HG02678 (cell line): Measurements from ENCODE around the gene SOWAHC.
"Not testable (repeated sequence)": the region's sequence is repeated elsewhere in the genome, so short reads cannot be mapped to it uniquely, and the experiment has no call there.

ENCODE experiments used
- ATAC-seq: cut with Tn5 transposase; IDR thresholded peaks from one replicate; pipeline ENCODE4 v1.9.1; 2021; ENCODE audit warnings: mild to moderate bottlenecking, moderate library complexity; ENCODE audit not compliant: unreplicated experiment

The SOWAHC gene

DNA sequence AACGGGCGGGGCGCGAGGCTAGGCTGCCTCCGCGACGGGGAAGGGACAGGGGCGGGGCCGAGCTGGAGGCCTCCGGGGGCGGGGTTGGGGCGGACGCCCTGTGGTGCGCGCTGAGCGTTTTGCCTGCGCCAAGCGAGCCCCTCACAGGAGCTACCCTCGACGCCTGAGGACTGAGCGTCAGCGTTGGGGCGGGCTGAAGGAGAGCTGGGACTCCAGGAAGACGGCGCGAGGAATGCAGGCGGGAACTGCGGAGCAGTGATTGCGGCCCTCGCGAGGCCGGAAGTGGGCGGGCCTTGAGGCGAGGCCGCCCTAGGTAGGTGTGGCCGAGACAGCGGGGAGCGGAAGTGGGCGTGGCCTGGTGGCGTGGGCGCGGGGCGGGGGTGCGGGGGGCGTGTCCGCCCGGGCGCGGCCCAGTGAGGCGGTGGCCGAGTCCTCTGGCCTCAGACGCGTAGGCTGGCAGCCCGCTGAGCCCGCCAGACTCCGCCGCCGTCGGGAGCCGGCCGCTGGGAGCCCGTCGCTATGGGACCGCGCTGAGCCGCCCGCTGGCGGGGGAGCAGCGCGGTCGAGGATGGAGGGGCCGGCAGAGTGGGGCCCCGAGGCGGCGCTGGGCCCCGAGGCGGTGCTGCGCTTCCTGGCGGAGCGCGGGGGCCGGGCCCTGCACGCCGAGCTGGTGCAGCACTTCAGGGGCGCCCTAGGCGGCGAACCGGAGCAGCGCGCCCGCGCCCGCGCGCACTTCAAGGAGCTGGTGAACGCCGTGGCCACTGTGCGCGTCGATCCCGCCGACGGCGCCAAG lies at the start of gene SOWAHC, which contains the start of gene SEPTIN10:
TSS of gene SOWAHC (plus strand) at position 443 of the 793 bp plus-strand sequence. CDS start at position 569, 126 bp downstream.
TSS of gene SEPTIN10 (minus strand) at position 45 of the 793 bp plus-strand sequence. CDS start 139 bp downstream, outside the sequence.
- ATAC-seq, result peak; percentile 78

DNA sequence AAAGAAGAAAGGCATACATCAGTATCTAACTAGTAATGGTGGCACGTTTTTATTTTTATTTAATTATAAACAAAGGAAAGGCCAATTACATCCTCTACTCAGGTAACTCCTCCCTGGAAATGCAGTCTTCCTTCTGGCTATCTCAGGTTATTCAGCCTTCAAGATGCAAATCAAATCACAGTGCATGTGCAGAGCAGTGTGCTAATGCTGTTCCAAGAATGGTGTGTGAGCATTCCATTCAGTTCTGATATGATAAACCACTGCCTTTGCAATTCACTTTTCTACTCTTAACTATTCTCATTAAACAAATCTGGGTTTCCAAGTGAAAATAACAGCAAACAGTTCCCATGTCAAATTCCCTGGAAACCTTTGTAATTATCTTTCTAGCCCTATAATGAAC lies 38.8 kb upstream of the SOWAHC start:
- no peak for ATAC-seq

- not testable (repeated sequence) for ATAC-seq
Observed at GRCh38 chr2:109577630-109578029, 36.5 kb upstream of the SOWAHC start.

- ATAC-seq, result no peak
Observed at GRCh38 chr2:109582928-109583895, 31.0 kb upstream of the SOWAHC start.

GRCh38 chr2:109586687-109587086 lies 27.5 kb upstream of the SOWAHC start:
- no peak for ATAC-seq

GRCh38 chr2:109591206-109591605 lies 23.0 kb upstream of the SOWAHC start:
- no peak for ATAC-seq

- ATAC-seq, result no peak
Observed at GRCh38 chr2:109592905-109593304, 21.3 kb upstream of the SOWAHC start.

- no peak for ATAC-seq
Observed at GRCh38 chr2:109594246-109594885, 19.8 kb upstream of the SOWAHC start.

DNA sequence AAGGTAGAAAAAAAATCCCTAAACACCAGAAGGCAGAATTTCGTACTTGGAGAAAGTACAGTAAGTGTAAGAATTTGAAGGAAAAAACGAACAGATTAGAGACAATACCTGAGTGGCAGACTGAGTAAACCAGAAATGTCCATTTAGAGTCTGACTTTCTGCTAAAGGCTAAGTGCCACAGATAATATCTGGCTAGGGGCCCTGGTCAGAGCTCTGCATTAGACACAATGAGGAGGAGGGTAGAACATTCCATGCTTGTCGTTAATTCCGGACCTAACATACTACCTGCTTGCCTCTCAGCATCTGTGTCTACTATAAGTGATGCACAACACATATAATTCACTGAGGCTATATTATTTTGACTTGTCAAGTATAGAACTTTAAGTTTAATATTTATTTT lies 18.5 kb upstream of the SOWAHC start:
- ATAC-seq, result no peak

DNA sequence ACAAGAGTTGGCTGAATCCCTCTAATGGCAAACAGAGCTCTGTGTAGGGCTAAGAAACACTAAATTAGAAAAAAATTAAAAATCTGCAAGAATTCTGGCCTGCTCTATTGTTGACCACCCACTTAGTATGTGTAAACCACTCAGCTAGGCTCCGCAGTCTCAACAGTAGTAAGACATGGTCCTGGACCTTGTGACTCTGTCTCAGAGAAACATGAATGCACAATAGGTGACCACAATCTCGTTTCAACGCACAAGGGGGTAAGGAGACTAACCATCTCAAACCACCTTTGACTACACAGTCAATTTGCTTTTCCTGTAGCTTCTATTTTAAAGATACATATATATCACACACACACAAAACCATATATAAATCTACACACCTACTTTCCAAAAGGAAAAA lies 16.9 kb upstream of the SOWAHC start:
- no peak for ATAC-seq

DNA sequence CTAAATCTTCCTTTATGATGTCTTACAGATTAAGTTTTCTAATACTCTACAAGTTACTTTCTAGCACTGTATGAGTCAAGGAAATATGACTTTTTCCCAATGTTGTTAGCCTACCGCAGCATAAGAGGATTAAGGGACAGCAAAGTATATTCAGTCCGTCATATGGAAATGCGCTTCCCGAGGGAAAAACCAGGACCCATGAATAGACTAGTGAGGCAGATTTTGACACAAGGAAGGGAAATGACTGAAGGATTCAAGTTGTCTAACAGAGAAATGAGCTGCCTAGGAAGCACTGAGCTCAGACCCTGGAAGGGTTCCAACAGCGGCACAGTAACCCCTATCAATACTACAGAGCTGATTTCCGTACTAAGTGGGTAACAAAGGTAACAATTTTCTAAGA lies 12.4 kb upstream of the SOWAHC start:
- no peak for ATAC-seq

- no peak for ATAC-seq
Observed at GRCh38 chr2:109602617-109603188, 11.5 kb upstream of the SOWAHC start.

- no peak for ATAC-seq
Observed at GRCh38 chr2:109604597-109604996, 9.6 kb upstream of the SOWAHC start.

GRCh38 chr2:109607766-109608165 lies 6.4 kb upstream of the SOWAHC start:
- ATAC-seq, result no peak

DNA sequence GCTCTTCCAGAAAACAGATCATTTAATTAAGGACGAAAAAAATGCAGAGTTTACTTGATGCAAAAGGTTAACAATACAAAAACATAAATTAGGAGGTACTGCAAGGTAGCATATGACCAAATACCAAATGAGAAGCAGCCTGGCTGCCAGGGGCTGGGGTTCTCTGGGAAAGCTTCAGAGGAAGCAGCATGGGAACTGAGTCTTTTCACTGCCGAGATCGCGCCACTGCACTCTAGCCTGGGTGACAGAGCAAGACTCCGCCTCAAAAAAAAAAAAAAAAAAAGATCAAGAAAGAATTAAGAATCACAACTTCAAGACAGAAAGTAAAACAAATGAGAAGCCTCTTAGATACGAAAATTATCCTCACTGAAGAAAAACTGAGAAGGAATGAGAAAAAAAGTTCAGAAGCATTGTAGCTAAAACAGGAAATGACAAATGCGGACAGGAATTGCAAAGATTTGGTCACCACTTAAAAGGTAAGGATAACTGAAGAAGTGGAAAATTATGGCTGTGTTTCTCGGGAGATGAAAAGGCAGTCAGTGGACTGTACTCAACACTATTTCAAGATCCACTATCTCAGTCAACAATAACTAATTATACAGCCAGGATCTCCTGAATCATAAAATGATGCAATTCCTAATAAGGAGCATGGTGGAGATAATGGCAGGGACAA lies 4.7 kb upstream of the SOWAHC start:
- no peak for ATAC-seq

DNA sequence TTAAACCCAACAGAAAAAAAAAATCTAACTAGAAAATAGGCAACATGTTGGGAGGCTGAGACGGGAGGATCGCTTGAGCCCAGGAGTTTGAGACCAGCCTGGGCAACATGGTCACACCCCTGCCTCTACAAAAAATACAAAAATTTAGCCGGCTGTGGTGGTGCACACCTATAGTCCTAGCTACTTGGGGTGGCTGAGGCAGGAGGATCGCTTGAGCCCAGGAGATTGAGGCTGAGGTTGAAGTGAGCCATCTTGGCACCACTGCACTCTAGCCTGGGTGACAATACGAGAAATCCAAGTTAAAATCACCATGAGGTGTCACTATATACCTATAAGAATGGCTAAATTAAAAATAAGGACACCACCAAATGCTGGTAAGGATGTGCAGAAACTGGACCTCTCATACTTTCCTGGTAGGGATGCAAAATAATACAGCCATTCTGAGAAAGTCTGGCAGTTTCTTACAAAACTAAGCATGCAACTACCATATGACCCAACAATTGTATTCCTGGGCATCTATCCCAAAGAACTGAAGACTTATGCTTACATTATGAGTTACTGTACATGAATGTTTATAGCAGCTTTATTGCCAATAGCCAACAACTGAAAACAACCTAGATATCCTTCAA lies 2.6 kb upstream of the SOWAHC start:
- no peak for ATAC-seq

- ATAC-seq, result peak; percentile 24
Observed at GRCh38 chr2:109613081-109613921, 863 bp upstream of the SOWAHC start.

DNA sequence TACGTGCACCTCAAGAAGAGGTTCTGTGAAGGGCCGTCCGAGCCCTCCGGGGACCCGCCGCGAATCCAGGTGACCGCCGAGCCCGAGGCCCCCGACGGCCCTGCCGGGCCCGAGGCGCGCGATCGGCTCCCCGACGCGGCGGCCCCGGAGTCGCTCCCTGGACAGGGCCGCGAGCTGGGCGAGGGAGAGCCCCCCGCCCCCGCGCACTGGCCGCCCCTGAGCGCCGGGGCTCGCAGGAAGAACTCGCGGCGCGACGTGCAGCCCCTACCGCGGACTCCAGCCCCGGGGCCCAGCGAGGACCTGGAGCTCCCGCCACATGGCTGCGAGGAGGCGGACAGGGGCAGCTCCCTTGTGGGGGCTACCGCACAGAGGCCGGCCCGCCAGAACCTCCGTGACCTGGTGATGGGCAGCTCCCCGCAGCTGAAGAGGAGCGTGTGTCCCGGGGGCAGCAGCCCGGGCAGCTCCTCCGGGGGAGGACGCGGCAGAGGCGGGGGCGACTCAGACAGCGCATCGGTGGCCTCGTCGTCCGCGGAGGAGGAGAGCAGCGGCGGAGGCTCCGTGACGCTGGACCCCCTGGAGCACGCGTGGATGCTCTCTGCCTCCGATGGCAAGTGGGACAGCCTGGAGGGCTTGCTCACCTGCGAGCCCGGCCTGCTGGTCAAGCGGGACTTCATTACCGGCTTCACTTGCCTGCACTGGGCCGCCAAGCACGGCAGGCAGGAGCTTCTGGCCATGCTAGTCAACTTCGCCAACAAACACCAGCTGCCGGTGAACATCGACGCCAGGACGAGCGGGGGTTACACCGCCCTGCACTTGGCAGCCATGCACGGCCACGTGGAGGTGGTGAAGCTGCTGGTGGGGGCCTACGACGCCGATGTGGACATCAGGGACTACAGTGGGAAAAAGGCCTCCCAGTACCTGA lies 812 bp downstream of the SOWAHC start:
- no peak for ATAC-seq
